PC-3 (cell line): Measurements from ENCODE around the gene UROC1.

Source experiments
- EZH2 ChIP-seq: fragments of 300-600 bp; sonication (generic); IDR thresholded peaks from one replicate; pipeline ENCODE4 v1.6.1; 2017; ENCODE audit warnings: antibody characterized with exemption, mild to moderate bottlenecking, low read length; ENCODE audit not compliant: unreplicated experiment
- TF ChIP-seq, protein P1 (sequence below): fragments of 300-600 bp; sonication (generic); conservative IDR thresholded peaks from 2 replicates; pipeline ENCODE4 v1.5.1; 2017; ENCODE audit warnings: antibody characterized with exemption, low read depth, mild to moderate bottlenecking, low read length

GRCh38 chr3:126537116-126537729 is 19.6 kb upstream of the UROC1 start:
- TF ChIP-seq, protein P1, sequence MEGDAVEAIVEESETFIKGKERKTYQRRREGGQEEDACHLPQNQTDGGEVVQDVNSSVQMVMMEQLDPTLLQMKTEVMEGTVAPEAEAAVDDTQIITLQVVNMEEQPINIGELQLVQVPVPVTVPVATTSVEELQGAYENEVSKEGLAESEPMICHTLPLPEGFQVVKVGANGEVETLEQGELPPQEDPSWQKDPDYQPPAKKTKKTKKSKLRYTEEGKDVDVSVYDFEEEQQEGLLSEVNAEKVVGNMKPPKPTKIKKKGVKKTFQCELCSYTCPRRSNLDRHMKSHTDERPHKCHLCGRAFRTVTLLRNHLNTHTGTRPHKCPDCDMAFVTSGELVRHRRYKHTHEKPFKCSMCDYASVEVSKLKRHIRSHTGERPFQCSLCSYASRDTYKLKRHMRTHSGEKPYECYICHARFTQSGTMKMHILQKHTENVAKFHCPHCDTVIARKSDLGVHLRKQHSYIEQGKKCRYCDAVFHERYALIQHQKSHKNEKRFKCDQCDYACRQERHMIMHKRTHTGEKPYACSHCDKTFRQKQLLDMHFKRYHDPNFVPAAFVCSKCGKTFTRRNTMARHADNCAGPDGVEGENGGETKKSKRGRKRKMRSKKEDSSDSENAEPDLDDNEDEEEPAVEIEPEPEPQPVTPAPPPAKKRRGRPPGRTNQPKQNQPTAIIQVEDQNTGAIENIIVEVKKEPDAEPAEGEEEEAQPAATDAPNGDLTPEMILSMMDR, result no peak
- no peak for TF ChIP-seq EZH2
